Caco-2 (cell line): ENCODE data around the gene TRAF2. TPM values are rescaled to one million over a fixed set of nuclear protein-coding genes. Genes with fewer than 3 reads are reported as not detected.
A peak's percentile ranks its signal among the peaks of the same experiment; 100 is the strongest.

ENCODE experiments used
- BruUV-seq: library from RNA; stranded (reverse); fragments of 400-500 nt; replicated peaks from 2 replicates; lab custom pipeline; 2021; lab: Mats Ljungman, UMichigan
- CTCF ChIA-PET: fragments of 300-600 bp; sonication (Branson Sonifier 250); formaldehyde crosslinking; loops from one replicate; lab custom pipeline; 2022; ENCODE audit warnings: antibody characterized with exemption; lab: Charles Lee
- POLR2A ChIA-PET: fragments of 300-600 bp; sonication (Branson Sonifier 250); formaldehyde crosslinking; loops from one replicate; lab custom pipeline; 2022; ENCODE audit warnings: antibody characterized with exemption; lab: Charles Lee
- DNase-seq, 2 experiments: peaks; one replicate each; pipeline versions ENCODE4 v3.0.0 to v3.0.0-alpha.2; 2020 to 2022
- H3K27me3 ChIP-seq: replicated peaks from 2 replicates; pipeline ENCODE4 v1.6.0; 2011; ENCODE audit warnings: low read length; ENCODE audit not compliant: control insufficient read depth, insufficient read depth
- H3K36me3 ChIP-seq: 2 replicates; pipeline ENCODE4 v1.5.1; 2011; ENCODE audit warnings: low read length; ENCODE audit not compliant: control insufficient read depth, insufficient read depth
- H3K4me1 ChIP-seq: fragments of 250-450 bp; sonication (Bioruptor Pico); 2 replicates; pipeline ENCODE4 v1.5.1; 2020; ENCODE audit warnings: mild to moderate bottlenecking
- H3K4me3 ChIP-seq: 2 replicates; pipeline ENCODE4 v1.5.1; 2011; ENCODE audit warnings: low read depth, mild to moderate bottlenecking, control low read depth, low read length
- H3K9me3 ChIP-seq: fragments of 250-450 bp; sonication (Bioruptor Pico); 2 replicates; pipeline ENCODE4 v1.5.1; 2020; ENCODE audit warnings: mild to moderate bottlenecking, moderate library complexity
- H3K27ac Mint-ChIP-seq: one replicate; pipeline ENCODE4 v1.8.0; 2022; ENCODE audit warnings: mixed read lengths; ENCODE audit not compliant: unreplicated experiment
- H3K27me3 Mint-ChIP-seq: one replicate; pipeline ENCODE4 v1.8.0; 2022; ENCODE audit warnings: mixed read lengths; ENCODE audit not compliant: insufficient read depth, unreplicated experiment
- H3K36me3 Mint-ChIP-seq: one replicate; pipeline ENCODE4 v1.8.0; 2022; ENCODE audit warnings: mild to moderate bottlenecking, mixed read lengths; ENCODE audit not compliant: insufficient read depth, unreplicated experiment
- H3K4me1 Mint-ChIP-seq: one replicate; pipeline ENCODE4 v1.8.0; 2022; ENCODE audit warnings: low read depth, mixed read lengths; ENCODE audit not compliant: unreplicated experiment
- H3K4me3 Mint-ChIP-seq: one replicate; pipeline ENCODE4 v1.8.0; 2022; ENCODE audit warnings: mild to moderate bottlenecking, moderate library complexity, mixed read lengths; ENCODE audit not compliant: unreplicated experiment
- H3K9me3 Mint-ChIP-seq: one replicate; pipeline ENCODE4 v1.8.0; 2022; ENCODE audit warnings: mixed read lengths; ENCODE audit not compliant: unreplicated experiment
- intact Hi-C: fragments of 100-400 bp; cut with micrococcal nuclease; formaldehyde crosslinking; loops from one replicate; pipeline ENCODE4 v1.10.0; 2022; ENCODE audit not compliant: unreplicated experiment
- total RNA-seq: library from RNA; stranded (reverse); gene quantifications from 2 replicates; pipeline ENCODE4 v1.2.3, GENCODE V29; 2022
- TF ChIP-seq, protein P1 (sequence below), 2 experiments: fragments of 200-600 bp in 1 of 2; IDR thresholded peaks; 1 replicate in 1 of 2; 2 replicates in 1 of 2; pipeline versions ENCODE4 v1.5.1 to v1.8.0; 2011 to 2022; ENCODE audit warnings: antibody characterized with exemption in 1 of 2, control low read depth in 1 of 2, inconsistent platforms in 1 of 2, low read depth in 1 of 2, low read length in 1 of 2, mild to moderate bottlenecking in 1 of 2, moderate library complexity in 1 of 2; ENCODE audit not compliant: insufficient read depth in 1 of 2, severe bottlenecking in 1 of 2, unreplicated experiment in 1 of 2

TRAF2 gene
- total RNA-seq, 1 experiment from 2014 or later, result 41.7 TPM

GRCh38 chr9:136947028-136947891 lies 60.9 kb downstream of the TRAF2 start:
- Histone ChIP-seq H3K36me3 (no peaks in the 10 kb centered on the region; the same call in 1 of the 2 replicates), H3K4me1 (peaks cover 53% of the 10 kb centered on the region), H3K27me3 (no peaks in the 10 kb centered on the region), H3K4me3 (no peak overlapping the region), H3K9me3 (no peaks in the 10 kb centered on the region)
- H3K9me3 Mint-ChIP-seq, result no peaks in the 10 kb centered on the region
- peaks cover 40% of the 10 kb centered on the region for H3K36me3 Mint-ChIP-seq
- CTCF ChIA-PET, result interaction anchor here (0.5 to 2.6 kb wide), 17 partner anchors 13 to 341 kb away, joined by 3 to 42 read pairs (median 4); partner anchors contain the start of genes AJM1, CLIC3, MAN1B1 and PAXX
- no peak for DNase-seq
- POLR2A ChIA-PET, result interaction anchor here (1.7 kb wide), 1 partner anchor 45 kb away, joined by 13 read pairs; the partner anchor contains the start of gene PAXX
- intact Hi-C loops, result loop anchor here (5.0 to 10.0 kb wide), 2 partner anchors 102 to 160 kb away; partner anchors contain the start of genes AJM1 and PHPT1
- no TSS peak for BruUV-seq
- H3K4me3 Mint-ChIP-seq, result peak overlapping the region; percentile 33
- no peak overlapping the region for H3K27ac Mint-ChIP-seq
- H3K27me3 Mint-ChIP-seq, result no peaks in the 10 kb centered on the region
- TF ChIP-seq, protein P1, sequence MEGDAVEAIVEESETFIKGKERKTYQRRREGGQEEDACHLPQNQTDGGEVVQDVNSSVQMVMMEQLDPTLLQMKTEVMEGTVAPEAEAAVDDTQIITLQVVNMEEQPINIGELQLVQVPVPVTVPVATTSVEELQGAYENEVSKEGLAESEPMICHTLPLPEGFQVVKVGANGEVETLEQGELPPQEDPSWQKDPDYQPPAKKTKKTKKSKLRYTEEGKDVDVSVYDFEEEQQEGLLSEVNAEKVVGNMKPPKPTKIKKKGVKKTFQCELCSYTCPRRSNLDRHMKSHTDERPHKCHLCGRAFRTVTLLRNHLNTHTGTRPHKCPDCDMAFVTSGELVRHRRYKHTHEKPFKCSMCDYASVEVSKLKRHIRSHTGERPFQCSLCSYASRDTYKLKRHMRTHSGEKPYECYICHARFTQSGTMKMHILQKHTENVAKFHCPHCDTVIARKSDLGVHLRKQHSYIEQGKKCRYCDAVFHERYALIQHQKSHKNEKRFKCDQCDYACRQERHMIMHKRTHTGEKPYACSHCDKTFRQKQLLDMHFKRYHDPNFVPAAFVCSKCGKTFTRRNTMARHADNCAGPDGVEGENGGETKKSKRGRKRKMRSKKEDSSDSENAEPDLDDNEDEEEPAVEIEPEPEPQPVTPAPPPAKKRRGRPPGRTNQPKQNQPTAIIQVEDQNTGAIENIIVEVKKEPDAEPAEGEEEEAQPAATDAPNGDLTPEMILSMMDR (IDR thresholded peaks at IDR 0.05; ENCODE audit: insufficient read depth in 1 of 2, low read depth in 1 of 2, low read length in 1 of 2, severe bottlenecking in 1 of 2, unreplicated experiment in 1 of 2), result no peak
- H3K4me1 Mint-ChIP-seq, result no peaks in the 10 kb centered on the region

DNA sequence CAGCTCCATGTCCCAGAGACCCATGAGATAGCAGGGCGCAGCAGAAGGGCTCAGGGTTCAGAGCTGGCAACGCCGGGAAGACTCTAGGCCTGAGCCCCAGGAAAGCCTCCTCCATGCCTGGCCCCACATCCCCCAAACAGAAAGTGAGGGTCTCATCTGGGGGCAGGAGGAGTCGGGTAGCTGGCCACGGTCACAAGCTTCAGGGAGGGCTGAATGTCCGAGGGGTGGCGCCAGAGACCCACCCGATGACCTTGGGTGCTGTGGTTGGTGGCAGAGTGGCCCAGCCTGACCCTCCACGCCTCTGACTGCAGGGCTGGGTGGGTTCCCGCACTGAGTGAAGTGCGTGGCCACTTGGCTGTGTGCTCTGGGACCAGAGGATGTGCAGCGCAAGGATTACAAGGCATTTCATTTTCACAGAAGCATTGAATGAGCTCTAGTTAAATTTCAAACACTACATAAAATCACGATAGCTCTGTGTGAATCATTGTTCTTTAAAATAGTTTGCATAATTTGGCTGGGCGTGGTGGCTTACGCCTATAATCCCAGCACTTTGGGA lies 61.7 kb downstream of the TRAF2 start:
- H3K27me3 Mint-ChIP-seq, result no peaks in the 10 kb centered on the region
- H3K9me3 ChIP-seq, result no peaks in the 10 kb centered on the region
- H3K4me1 Mint-ChIP-seq, result no peaks in the 10 kb centered on the region
- TF ChIP-seq, protein P1 (IDR thresholded peaks at IDR 0.05; ENCODE audit: insufficient read depth in 1 of 2, low read depth in 1 of 2, low read length in 1 of 2, severe bottlenecking in 1 of 2, unreplicated experiment in 1 of 2), result peak; percentile 37 to 52
- no peaks in the 10 kb centered on the region; the same call in 1 of the 2 replicates for H3K36me3 ChIP-seq
- H3K36me3 Mint-ChIP-seq, result peaks cover 33% of the 10 kb centered on the region
- H3K4me3 ChIP-seq, result no peak overlapping the region
- CTCF ChIA-PET, result interaction anchor here (0.5 to 2.6 kb wide), 16 partner anchors 12 to 342 kb away, joined by 3 to 42 read pairs (median 4); partner anchors contain the start of genes AJM1, CLIC3, MAN1B1 and PAXX
- peak overlapping the region; percentile 76 for H3K4me3 Mint-ChIP-seq
- peak; percentile 68 to 75 for DNase-seq
- H3K4me1 ChIP-seq, result peaks cover 49% of the 10 kb centered on the region
- H3K9me3 Mint-ChIP-seq, result no peaks in the 10 kb centered on the region
- no peaks in the 10 kb centered on the region for H3K27me3 ChIP-seq
- intact Hi-C loops, result loop anchor here (2.0 to 10.0 kb wide), 4 partner anchors 49 to 161 kb away; partner anchors contain the start of genes ABCA2, AJM1, CLIC3 and PHPT1
- H3K27ac Mint-ChIP-seq, result no peak overlapping the region
- POLR2A ChIA-PET, result interaction anchor here (1.7 kb wide), 1 partner anchor 44 kb away, joined by 13 read pairs; the partner anchor contains the start of gene PAXX
- BruUV-seq, result no TSS peak
